ENCODE results near the gene BLVRA.

GRCh38 chr7:43758822-43759683 is 573 bp downstream of the BLVRA start:
- no peak for TF ChIP-seq CTCF (IDR thresholded peaks at IDR 0.05)
- no peak for TF ChIP-seq POLR2A (IDR thresholded peaks at IDR 0.05)

Measured in uterus (tissue), 2 donors.